Measurements from ENCODE around the gene SMYD5.
"Not testable (repeated sequence)": the region's sequence is repeated elsewhere in the genome, so short reads cannot be mapped to it uniquely, and the experiment has no call there.

Gene SMYD5

DNA sequence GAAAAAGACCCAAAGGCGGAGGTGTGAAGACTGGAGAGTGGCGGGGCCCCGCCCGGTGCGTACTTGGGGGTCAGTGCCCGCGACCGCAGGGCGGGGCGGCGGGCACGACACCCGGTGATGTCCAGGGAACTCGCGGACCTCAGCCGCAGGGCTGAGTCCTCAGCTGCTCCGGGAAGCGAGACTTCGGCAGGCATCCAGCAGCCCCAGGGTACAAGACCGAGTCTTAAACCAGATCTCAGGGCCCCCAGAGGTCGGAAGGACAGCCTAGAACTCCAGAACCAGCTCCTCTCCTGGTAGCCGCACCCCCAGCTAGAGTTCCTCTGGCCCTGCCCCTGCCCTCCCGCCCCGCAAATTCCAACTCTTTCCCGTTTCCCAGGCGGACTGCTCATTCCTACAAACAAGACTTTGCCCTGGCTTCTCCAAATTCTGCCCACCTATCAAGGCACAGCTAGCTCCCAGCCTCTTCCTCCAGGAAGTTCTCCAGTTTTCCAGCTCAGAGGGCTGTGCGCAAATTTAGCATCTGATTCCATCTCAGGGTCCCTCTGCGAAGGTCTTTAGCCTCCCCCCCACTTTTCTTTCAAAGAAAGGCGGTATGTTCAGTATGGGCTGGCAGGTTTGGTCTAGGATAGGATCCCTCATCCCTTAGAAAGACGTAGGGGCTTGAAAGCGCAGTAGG, 37.7 kb upstream of the SMYD5 start:
- Histone ChIP-seq H3K4me1 (ENCODE audit: control insufficient read depth, insufficient read depth, low read length) (peaks cover 27% of the 10 kb centered on the region), H3K9ac (ENCODE audit: low read length in 2 of 2) (peak overlapping the region in 1 of 2 donors; percentile 73), H3K9me3 (ENCODE audit: control insufficient read depth in 2 of 2, low read length in 2 of 2) (no peaks in the 10 kb centered on the region), H3K27me3 (ENCODE audit: control insufficient read depth in 1 of 2, insufficient read depth in 2 of 2, low read length in 2 of 2) (peaks cover 40 to 51% of the 10 kb centered on the region in 2 donors), H3K36me3 (ENCODE audit: control insufficient read depth in 2 of 2, insufficient read depth in 2 of 2, low read length in 2 of 2) (no peaks in the 10 kb centered on the region), H3K4me3 (ENCODE audit: low read length in 2 of 2) (peak overlapping the region; percentile 73 to 81), H3K27ac (ENCODE audit: low read length) (peak overlapping the region; percentile 64)

- peak overlapping the region; percentile 58 to 73 for H3K9ac ChIP-seq (ENCODE audit: low read length in 2 of 2)
These were observed 37.0 kb upstream of the SMYD5 start for GRCh38 chr2:73176881-73177644.

DNA sequence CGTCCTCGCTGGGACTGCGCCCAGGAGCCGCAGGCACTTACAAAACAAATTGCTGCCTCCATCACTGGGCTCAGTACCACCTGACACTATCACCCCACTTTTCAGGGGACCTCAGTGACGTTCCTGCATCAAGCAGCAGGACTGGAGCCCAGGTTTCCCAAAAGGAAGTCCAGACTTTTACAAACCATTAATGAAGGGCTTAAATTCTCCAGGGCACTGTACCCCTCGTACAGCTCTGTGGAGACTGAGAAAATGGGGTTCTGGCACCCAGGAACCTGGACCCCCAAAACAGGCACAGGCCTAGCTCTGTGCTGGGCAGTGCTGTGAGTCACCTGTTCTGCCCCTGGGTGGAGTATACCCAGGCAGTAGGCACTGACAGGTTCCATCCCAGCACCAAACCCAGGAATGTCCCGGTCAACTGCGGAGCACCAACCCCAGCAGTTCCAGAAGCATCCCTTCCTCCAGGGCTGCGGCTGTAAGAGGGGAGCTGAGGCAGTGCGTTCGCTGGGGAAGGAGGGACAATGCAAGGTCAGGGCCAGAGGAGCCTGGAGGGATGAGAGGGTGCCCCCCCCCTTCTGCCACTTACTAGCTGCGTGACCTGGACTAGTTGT, 36.3 kb upstream of the SMYD5 start:
- H3K27ac ChIP-seq (ENCODE audit: low read length), result no peak overlapping the region
- no peaks in the 10 kb centered on the region for H3K9me3 ChIP-seq (ENCODE audit: control insufficient read depth in 2 of 2, low read length in 2 of 2)
- no peak overlapping the region for H3K9ac ChIP-seq (ENCODE audit: low read length in 2 of 2)
- H3K4me3 ChIP-seq (ENCODE audit: low read length in 2 of 2), result peak overlapping the region in 1 of 2 donors; percentile 81
- peaks cover 35 to 46% of the 10 kb centered on the region in 2 donors for H3K27me3 ChIP-seq (ENCODE audit: control insufficient read depth in 1 of 2, insufficient read depth in 2 of 2, low read length in 2 of 2)
- no peaks in the 10 kb centered on the region for H3K36me3 ChIP-seq (ENCODE audit: control insufficient read depth in 2 of 2, insufficient read depth in 2 of 2, low read length in 2 of 2)
- H3K4me1 ChIP-seq (ENCODE audit: control insufficient read depth, insufficient read depth, low read length), result peaks cover 27% of the 10 kb centered on the region

More at GRCh38 chr2:73176881-73177644, 37.0 kb upstream of the SMYD5 start:
- peaks cover 27% of the 10 kb centered on the region for H3K4me1 ChIP-seq (ENCODE audit: control insufficient read depth, insufficient read depth, low read length)
- peak overlapping the region; percentile 64 for H3K27ac ChIP-seq (ENCODE audit: low read length)
- no peaks in the 10 kb centered on the region for H3K9me3 ChIP-seq (ENCODE audit: control insufficient read depth in 2 of 2, low read length in 2 of 2)
- peak overlapping the region; percentile 73 to 81 for H3K4me3 ChIP-seq (ENCODE audit: low read length in 2 of 2)
- peaks cover 38 to 51% of the 10 kb centered on the region in 2 donors for H3K27me3 ChIP-seq (ENCODE audit: control insufficient read depth in 1 of 2, insufficient read depth in 2 of 2, low read length in 2 of 2)
- no peaks in the 10 kb centered on the region for H3K36me3 ChIP-seq (ENCODE audit: control insufficient read depth in 2 of 2, insufficient read depth in 2 of 2, low read length in 2 of 2)

- H3K27me3 ChIP-seq (ENCODE audit: control insufficient read depth in 1 of 2, insufficient read depth in 2 of 2, low read length in 2 of 2), result peaks cover 0 to 6% of the 10 kb centered on the region in 2 donors
- no peak overlapping the region for H3K4me3 ChIP-seq (ENCODE audit: low read length in 2 of 2)
- no peak overlapping the region for H3K9ac ChIP-seq (ENCODE audit: low read length in 2 of 2)
- no peaks in the 10 kb centered on the region for H3K4me1 ChIP-seq (ENCODE audit: control insufficient read depth, insufficient read depth, low read length)
- H3K36me3 ChIP-seq (ENCODE audit: control insufficient read depth in 2 of 2, insufficient read depth in 2 of 2, low read length in 2 of 2), result no peaks in the 10 kb centered on the region
- peaks cover 0 to 7% of the 10 kb centered on the region in 2 donors for H3K9me3 ChIP-seq (ENCODE audit: control insufficient read depth in 2 of 2, low read length in 2 of 2)
- no peak overlapping the region for H3K27ac ChIP-seq (ENCODE audit: low read length)
These were observed 28.1 kb upstream of the SMYD5 start for GRCh38 chr2:73185965-73186364.

DNA sequence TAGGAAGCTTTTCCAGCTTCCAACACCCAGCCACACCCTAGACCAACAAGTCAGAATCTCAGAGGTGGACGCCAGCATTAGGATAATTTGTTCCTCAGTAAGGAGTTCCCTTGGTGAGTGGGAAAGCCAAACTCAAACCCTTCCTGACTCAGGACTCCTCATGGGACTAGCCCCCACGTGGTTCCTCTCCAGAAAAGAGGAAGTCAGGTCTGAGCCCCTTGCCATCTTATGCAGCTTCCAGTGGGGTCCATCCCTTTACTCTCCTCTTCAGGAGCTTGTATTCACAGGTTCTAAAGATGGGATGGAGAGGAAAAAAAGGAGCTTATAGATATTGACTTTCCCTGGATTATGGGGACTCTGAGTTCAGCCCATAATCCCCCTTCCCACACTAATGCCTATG, 26.5 kb upstream of the SMYD5 start:
- H3K4me1 ChIP-seq (ENCODE audit: control insufficient read depth, insufficient read depth, low read length), result no peaks in the 10 kb centered on the region
- H3K9me3 ChIP-seq (ENCODE audit: control insufficient read depth in 2 of 2, low read length in 2 of 2), result peaks cover 0 to 7% of the 10 kb centered on the region in 2 donors
- H3K36me3 ChIP-seq (ENCODE audit: control insufficient read depth in 2 of 2, insufficient read depth in 2 of 2, low read length in 2 of 2), result no peaks in the 10 kb centered on the region
- H3K4me3 ChIP-seq (ENCODE audit: low read length in 2 of 2), result no peak overlapping the region
- peaks cover 0 to 6% of the 10 kb centered on the region in 2 donors for H3K27me3 ChIP-seq (ENCODE audit: control insufficient read depth in 1 of 2, insufficient read depth in 2 of 2, low read length in 2 of 2)
- no peak overlapping the region for H3K9ac ChIP-seq (ENCODE audit: low read length in 2 of 2)
- H3K27ac ChIP-seq (ENCODE audit: low read length), result no peak overlapping the region

GRCh38 chr2:73197579-73197978, 16.5 kb upstream of the SMYD5 start:
- H3K4me3 ChIP-seq (ENCODE audit: low read length in 2 of 2), result no peak overlapping the region
- H3K36me3 ChIP-seq (ENCODE audit: control insufficient read depth in 2 of 2, insufficient read depth in 2 of 2, low read length in 2 of 2), result no peaks in the 10 kb centered on the region
- peaks cover 2% of the 10 kb centered on the region for H3K4me1 ChIP-seq (ENCODE audit: control insufficient read depth, insufficient read depth, low read length)
- no peak overlapping the region for H3K27ac ChIP-seq (ENCODE audit: low read length)
- H3K9me3 ChIP-seq (ENCODE audit: control insufficient read depth in 2 of 2, low read length in 2 of 2), result peaks cover 0 to 2% of the 10 kb centered on the region in 2 donors
- no peak overlapping the region for H3K9ac ChIP-seq (ENCODE audit: low read length in 2 of 2)
- H3K27me3 ChIP-seq (ENCODE audit: control insufficient read depth in 1 of 2, insufficient read depth in 2 of 2, low read length in 2 of 2), result peaks cover 15 to 22% of the 10 kb centered on the region in 2 donors

DNA sequence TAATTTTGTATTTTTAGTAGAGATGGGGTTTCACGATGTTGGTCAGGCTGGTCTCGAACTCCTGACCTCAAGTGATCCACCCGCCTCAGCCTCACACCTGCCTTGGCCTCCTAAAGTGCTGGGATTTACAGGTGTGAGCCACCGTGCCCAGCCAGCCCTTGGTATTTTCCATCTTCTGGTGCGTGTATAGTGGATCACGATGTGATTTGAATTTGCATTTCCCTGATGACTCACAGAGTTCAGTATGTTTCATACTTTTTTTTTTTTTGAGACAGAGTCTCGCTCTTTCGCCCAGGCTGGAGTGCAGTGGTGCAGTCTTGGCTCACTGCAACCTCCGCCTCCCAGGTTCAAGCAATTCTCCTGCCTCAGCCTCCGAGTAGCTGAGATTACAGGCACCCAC, 13.8 kb upstream of the SMYD5 start:
- H3K9me3 ChIP-seq (ENCODE audit: control insufficient read depth in 2 of 2, low read length in 2 of 2); H3K4me1 ChIP-seq (ENCODE audit: control insufficient read depth, insufficient read depth, low read length); H3K9ac ChIP-seq (ENCODE audit: low read length in 2 of 2); H3K4me3 ChIP-seq (ENCODE audit: low read length in 2 of 2); H3K27ac ChIP-seq (ENCODE audit: low read length); H3K36me3 ChIP-seq (ENCODE audit: control insufficient read depth in 2 of 2, insufficient read depth in 2 of 2, low read length in 2 of 2): not testable (repeated sequence)
- H3K27me3 ChIP-seq (ENCODE audit: control insufficient read depth in 1 of 2, insufficient read depth in 2 of 2, low read length in 2 of 2), result peaks cover 28 to 34% of the 10 kb centered on the region in 2 donors

DNA sequence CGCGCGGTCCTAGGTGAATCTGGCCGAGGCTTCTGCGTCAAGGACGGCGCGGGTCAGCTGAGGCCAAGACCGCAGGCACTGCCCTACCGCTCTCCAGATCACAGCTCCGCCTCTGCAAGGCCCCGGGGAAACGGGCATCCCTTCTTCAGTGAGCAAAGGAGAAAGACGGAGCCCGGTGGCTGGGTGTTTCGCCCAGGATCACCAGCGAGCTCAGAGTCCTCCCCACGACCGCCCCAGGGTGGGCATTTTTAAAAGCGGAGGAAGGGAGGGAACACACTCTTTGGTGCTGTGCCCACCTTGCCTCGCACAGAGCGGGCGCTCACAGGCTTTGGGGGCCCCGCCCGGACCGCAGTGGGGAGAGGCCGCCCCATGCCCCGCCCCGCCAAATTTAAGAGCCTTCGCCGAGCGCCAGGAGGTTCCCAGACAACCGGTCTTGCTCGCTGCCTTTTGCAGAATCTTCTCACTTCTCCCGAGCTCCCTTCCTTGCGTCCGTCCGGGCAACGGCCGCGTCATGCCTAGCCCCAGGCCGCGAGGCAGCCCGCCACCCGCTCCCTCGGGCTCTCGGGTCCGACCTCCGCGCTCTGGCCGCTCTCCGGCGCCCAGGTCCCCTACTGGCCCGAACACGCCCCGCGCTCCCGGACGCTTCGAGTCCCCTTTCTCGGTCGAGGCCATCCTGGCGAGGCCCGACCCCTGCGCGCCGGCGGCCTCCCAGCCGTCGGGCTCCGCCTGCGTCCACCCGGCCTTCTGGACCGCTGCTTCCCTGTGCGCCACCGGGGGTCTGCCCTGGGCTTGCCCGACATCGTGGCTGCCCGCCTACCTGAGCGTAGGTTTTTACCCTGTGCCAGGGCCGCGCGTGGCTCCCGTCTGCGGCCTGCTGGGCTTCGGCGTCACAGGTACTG, 11.6 kb upstream of the SMYD5 start, which contains the start of gene NOTO:
Gene NOTO, plus strand, starts transcription at position 419 of the 899 bp plus-strand sequence. Its CDS starts 93 bp downstream, at position 512.
- peaks cover 28 to 34% of the 10 kb centered on the region in 2 donors for H3K27me3 ChIP-seq (ENCODE audit: control insufficient read depth in 1 of 2, insufficient read depth in 2 of 2, low read length in 2 of 2)
- no peak within 1 kb of the TSS for H3K9ac ChIP-seq (ENCODE audit: low read length in 2 of 2)
- H3K27ac ChIP-seq (ENCODE audit: low read length), result no peak within 1 kb of the TSS
- peaks cover 0 to 2% of the 10 kb centered on the region in 2 donors for H3K9me3 ChIP-seq (ENCODE audit: control insufficient read depth in 2 of 2, low read length in 2 of 2)
- H3K36me3 ChIP-seq (ENCODE audit: control insufficient read depth in 2 of 2, insufficient read depth in 2 of 2, low read length in 2 of 2), result no peaks in the 10 kb centered on the region
- peaks cover 6% of the 10 kb centered on the region for H3K4me1 ChIP-seq (ENCODE audit: control insufficient read depth, insufficient read depth, low read length)
- peak within 1 kb of the TSS in 1 of 2 donors; percentile 49 for H3K4me3 ChIP-seq (ENCODE audit: low read length in 2 of 2)

DNA sequence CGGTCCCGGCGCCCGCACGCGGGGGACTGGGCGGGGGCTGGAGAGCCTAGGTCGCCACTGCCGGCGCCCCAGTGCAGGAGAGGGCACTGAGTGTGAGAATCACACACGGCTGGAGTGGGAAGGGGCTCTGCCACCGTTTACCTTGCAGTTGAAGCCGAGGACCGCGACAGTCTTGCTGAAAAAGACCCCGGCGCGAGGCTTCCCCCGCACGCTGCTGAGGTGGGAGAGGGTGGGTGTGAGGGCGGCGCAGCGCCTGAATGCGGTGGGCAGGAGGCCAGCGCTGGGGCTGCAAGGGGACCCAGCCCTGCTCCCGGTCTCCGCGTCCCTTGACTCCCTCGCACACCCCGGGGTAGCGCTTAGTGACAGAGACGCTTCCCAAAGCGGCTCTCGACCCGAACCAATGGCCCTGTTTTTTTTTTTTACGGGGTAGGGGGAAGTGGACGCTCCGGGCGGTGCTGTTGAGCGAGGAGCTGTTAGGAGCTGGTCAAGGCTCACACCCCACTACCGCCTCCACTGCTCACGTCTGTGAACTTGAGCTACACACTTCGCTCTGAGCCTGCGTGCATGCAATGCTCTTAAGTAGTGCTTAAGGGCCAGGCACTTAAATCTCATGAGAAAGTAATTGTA, 10.9 kb upstream of the SMYD5 start:
- H3K9me3 ChIP-seq (ENCODE audit: control insufficient read depth in 2 of 2, low read length in 2 of 2), result peaks cover 0 to 2% of the 10 kb centered on the region in 2 donors
- peaks cover 6% of the 10 kb centered on the region for H3K4me1 ChIP-seq (ENCODE audit: control insufficient read depth, insufficient read depth, low read length)
- H3K4me3 ChIP-seq (ENCODE audit: low read length in 2 of 2), result peak overlapping the region in 1 of 2 donors; percentile 49
- no peaks in the 10 kb centered on the region for H3K36me3 ChIP-seq (ENCODE audit: control insufficient read depth in 2 of 2, insufficient read depth in 2 of 2, low read length in 2 of 2)
- peaks cover 28 to 32% of the 10 kb centered on the region in 2 donors for H3K27me3 ChIP-seq (ENCODE audit: control insufficient read depth in 1 of 2, insufficient read depth in 2 of 2, low read length in 2 of 2)
- H3K9ac ChIP-seq (ENCODE audit: low read length in 2 of 2), result no peak overlapping the region
- H3K27ac ChIP-seq (ENCODE audit: low read length), result no peak overlapping the region

All from stomach smooth muscle (tissue), 2 donors.